SK-N-SH treated with all-trans-retinoic acid at 6 μM for 48 hours (cell line): Measurements from ENCODE around the gene UGT1A6.

Source experiments
- ARNTL ChIP-seq: fragments of 450-650 bp; formaldehyde crosslinking; IDR thresholded peaks from 2 replicates; pipeline ENCODE4 v1.5.0; 2020; ENCODE audit warnings: low read depth, mild to moderate bottlenecking, moderate library complexity, borderline replicate concordance
- BACH2 ChIP-seq: fragments of 250-450 bp; sonication (Bioruptor Pico); IDR thresholded peaks from 2 replicates; pipeline ENCODE4 v1.9.0; 2021; ENCODE audit warnings: mild to moderate bottlenecking, borderline replicate concordance
- CSDC2 ChIP-seq: fragments of 250-450 bp; sonication (Bioruptor Pico); IDR thresholded peaks from 2 replicates; pipeline ENCODE4 v1.5.0; 2020; ENCODE audit warnings: mild to moderate bottlenecking, moderate library complexity
- CSRNP3 ChIP-seq: fragments of 250-450 bp; sonication (Bioruptor Pico); IDR thresholded peaks from 2 replicates; pipeline ENCODE4 v1.5.1; 2021; ENCODE audit warnings: mild to moderate bottlenecking, moderate library complexity
- ESRRG ChIP-seq: fragments of 250-450 bp; sonication (Bioruptor Pico); IDR thresholded peaks from 2 replicates; pipeline ENCODE4 v1.6.1; 2021; ENCODE audit warnings: mild to moderate bottlenecking
- PATZ1 ChIP-seq: fragments of 250-450 bp; sonication (Bioruptor Pico); IDR thresholded peaks from 2 replicates; pipeline ENCODE4 v1.8.0; 2020; ENCODE audit warnings: mild to moderate bottlenecking, moderate library complexity, borderline replicate concordance
- PPARA ChIP-seq: fragments of 250-450 bp; sonication (Bioruptor Pico); IDR thresholded peaks from 2 replicates; pipeline ENCODE4 v1.5.0; 2020; ENCODE audit warnings: mild to moderate bottlenecking, borderline replicate concordance
- RARB ChIP-seq: fragments of 250-450 bp; sonication (Bioruptor Pico); IDR thresholded peaks from 2 replicates; pipeline ENCODE4 v1.8.0; 2021; ENCODE audit warnings: mild to moderate bottlenecking, moderate library complexity
- SNAI2 ChIP-seq: fragments of 250-450 bp; sonication (Bioruptor Pico); IDR thresholded peaks from 2 replicates; pipeline ENCODE4 v1.5.0; 2020; ENCODE audit warnings: mild to moderate bottlenecking, moderate library complexity
- TCF4 ChIP-seq: fragments of 250-450 bp; sonication (Bioruptor Pico); IDR thresholded peaks from 2 replicates; pipeline ENCODE4 v1.8.0; 2021; ENCODE audit warnings: mild to moderate bottlenecking, moderate library complexity, borderline replicate concordance
- TOX ChIP-seq: fragments of 250-450 bp; sonication (Bioruptor Pico); IDR thresholded peaks from 2 replicates; pipeline ENCODE4 v1.8.0; 2021; ENCODE audit warnings: mild to moderate bottlenecking, moderate library complexity, borderline replicate concordance
- ZFP30 ChIP-seq: fragments of 450-650 bp; formaldehyde crosslinking; IDR thresholded peaks from 2 replicates; pipeline ENCODE4 v1.5.0; 2022; ENCODE audit warnings: mild to moderate bottlenecking, moderate library complexity
- TF ChIP-seq, protein P1 (sequence below): fragments of 250-450 bp; sonication (Bioruptor Pico); IDR thresholded peaks from 2 replicates; pipeline ENCODE4 v1.8.0; 2021; ENCODE audit warnings: low read depth, mild to moderate bottlenecking, moderate library complexity, borderline replicate concordance

DNA sequence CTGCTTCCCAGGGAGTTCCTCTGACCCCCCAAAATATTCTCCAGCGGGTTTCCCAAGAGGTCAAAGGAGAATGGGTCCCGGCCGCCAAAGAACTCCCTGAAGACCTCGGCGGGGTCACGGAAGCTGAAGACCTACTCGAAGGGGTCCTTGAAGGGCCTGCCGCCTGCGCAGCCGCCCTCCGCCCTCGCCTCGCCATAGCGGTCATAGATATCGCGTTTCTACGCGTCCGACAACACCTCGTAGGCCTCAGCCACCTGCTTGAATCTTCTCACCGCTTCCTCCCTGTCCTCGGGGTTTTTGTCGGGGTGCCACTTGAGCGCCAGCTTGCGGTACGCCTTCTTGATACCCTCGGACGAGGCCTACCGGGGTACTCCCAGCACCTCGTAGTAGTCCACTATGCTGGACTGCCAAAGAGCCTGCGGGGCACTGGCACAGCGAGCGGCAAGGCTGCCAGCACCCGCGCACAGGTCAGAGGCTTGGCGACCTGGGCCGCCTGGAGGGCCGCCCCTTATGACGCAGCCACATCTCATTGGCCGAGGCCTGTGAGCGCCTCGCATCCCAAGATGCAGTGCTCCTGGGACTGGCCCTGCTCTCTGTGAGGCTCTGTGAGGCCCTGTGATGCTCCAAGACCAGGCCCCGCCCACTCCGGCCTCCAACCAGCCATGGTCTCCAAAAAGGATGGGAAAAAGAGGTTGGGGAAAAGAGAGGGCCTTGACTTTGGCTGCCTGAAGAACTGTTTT, 62.4 kb downstream of the UGT1A6 start:
- TF ChIP-seq ARNTL (CRISPR knock-in tag): no peak
- no peak for TF ChIP-seq TOX (CRISPR knock-in tag)
- TF ChIP-seq RARB (CRISPR knock-in tag): no peak
- no peak for TF ChIP-seq ESRRG (CRISPR knock-in tag)
- no peak for TF ChIP-seq TCF4 (CRISPR knock-in tag)
- TF ChIP-seq ZFP30 (CRISPR knock-in tag): no peak
- TF ChIP-seq, protein P1, sequence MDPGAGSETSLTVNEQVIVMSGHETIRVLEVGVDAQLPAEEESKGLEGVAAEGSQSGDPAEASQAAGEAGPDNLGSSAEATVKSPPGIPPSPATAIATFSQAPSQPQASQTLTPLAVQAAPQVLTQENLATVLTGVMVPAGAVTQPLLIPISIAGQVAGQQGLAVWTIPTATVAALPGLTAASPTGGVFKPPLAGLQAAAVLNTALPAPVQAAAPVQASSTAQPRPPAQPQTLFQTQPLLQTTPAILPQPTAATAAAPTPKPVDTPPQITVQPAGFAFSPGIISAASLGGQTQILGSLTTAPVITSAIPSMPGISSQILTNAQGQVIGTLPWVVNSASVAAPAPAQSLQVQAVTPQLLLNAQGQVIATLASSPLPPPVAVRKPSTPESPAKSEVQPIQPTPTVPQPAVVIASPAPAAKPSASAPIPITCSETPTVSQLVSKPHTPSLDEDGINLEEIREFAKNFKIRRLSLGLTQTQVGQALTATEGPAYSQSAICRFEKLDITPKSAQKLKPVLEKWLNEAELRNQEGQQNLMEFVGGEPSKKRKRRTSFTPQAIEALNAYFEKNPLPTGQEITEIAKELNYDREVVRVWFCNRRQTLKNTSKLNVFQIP (CRISPR knock-in tag): no peak
- TF ChIP-seq CSRNP3 (CRISPR knock-in tag): no peak
- TF ChIP-seq SNAI2: no peak
- TF ChIP-seq BACH2: no peak
- no peak for TF ChIP-seq CSDC2 (CRISPR knock-in tag)
- no peak for TF ChIP-seq PPARA (CRISPR knock-in tag)
- TF ChIP-seq PATZ1 (CRISPR knock-in tag): no peak
